AG04450 (cell line): ENCODE results near the gene POMP. TPM values are rescaled to one million over a fixed set of nuclear protein-coding genes. Genes with fewer than 3 reads are reported as not detected.

Source experiments
- CTCF ChIA-PET: fragments of 300-600, 350-600 bp; formaldehyde crosslinking; extraction: SDS; loops from one replicate; lab custom pipeline; 2022; ENCODE audit warnings: antibody characterized with exemption, inconsistent platforms; lab: Charles Lee
- POLR2A ChIA-PET: fragments of 350-600 bp; formaldehyde crosslinking; extraction: SDS; loops from one replicate; lab custom pipeline; 2021; ENCODE audit warnings: antibody characterized with exemption, inconsistent platforms; lab: Yijun Ruan, JAX
- DNase-seq: peaks from one replicate; pipeline ENCODE4 v3.0.0-alpha.2; 2011; ENCODE audit warnings: low read depth, low spot score
- H3K27ac ChIP-seq: one replicate; pipeline ENCODE4 v1.5.1; 2012; ENCODE audit warnings: low read depth, low read length, control low read depth
- H3K27me3 ChIP-seq: one replicate; pipeline ENCODE4 v1.6.0; 2012; ENCODE audit warnings: low read length; ENCODE audit not compliant: control insufficient read depth, insufficient read depth
- H3K4me3 ChIP-seq: 2 replicates; pipeline ENCODE4 v1.5.1; 2011; ENCODE audit warnings: mild to moderate bottlenecking, low read depth, low read length, control low read depth
- H3K9me3 ChIP-seq: 2 replicates; pipeline ENCODE4 v1.5.1; 2012; ENCODE audit warnings: low read length; ENCODE audit not compliant: control insufficient read depth, insufficient read depth
- polyA plus RNA-seq: library from polyadenylated mRNA; depleted of rRNA; stranded (reverse); fragments of >200 nt; gene quantifications from 2 replicates; pipeline ENCODE4 v1.2.3, GENCODE V29; 2011
- TF ChIP-seq, protein P1 (sequence below): IDR thresholded peaks from 2 replicates; pipeline ENCODE4 v1.5.1; 2011; ENCODE audit warnings: low read depth, low read length, control low read depth, inconsistent platforms

The POMP gene
- polyA plus RNA-seq, 1 experiment = 117 TPM

DNA sequence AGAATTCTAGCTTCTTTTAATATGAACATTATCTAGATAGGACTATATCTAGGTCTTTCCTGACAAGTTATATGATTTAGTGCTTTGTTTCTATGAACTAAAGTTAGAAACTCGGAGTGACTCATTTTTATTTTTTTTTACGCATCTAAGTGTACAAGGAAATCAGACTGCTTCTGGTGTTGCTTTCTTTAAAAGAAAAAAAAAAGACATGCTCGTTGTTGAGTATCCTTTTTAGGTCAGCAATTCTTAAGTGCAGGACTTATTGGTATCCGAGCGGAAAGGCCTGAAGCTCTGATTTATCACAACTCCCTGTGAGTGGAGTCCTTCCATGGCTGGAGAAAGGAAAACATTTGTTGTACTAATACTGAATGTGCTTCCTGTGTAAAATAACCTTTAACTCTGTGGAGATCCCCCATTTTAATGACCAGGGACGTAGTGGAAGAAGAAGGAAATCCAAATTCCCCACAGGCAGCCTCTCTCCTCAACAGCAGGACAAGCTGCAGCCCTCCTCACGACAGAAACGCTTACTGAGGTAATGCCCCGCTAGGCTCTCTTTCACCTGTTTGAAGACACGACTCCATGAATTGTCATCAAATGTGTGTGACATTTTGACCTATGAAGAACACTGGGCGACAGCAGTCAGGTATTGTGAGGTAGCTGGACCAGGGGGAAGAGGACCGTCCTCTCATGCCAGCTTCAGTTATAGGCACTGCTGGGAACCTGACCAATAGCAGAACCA lies 17.9 kb upstream of the POMP start:
- no peak for DNase-seq
- TF ChIP-seq, protein P1, sequence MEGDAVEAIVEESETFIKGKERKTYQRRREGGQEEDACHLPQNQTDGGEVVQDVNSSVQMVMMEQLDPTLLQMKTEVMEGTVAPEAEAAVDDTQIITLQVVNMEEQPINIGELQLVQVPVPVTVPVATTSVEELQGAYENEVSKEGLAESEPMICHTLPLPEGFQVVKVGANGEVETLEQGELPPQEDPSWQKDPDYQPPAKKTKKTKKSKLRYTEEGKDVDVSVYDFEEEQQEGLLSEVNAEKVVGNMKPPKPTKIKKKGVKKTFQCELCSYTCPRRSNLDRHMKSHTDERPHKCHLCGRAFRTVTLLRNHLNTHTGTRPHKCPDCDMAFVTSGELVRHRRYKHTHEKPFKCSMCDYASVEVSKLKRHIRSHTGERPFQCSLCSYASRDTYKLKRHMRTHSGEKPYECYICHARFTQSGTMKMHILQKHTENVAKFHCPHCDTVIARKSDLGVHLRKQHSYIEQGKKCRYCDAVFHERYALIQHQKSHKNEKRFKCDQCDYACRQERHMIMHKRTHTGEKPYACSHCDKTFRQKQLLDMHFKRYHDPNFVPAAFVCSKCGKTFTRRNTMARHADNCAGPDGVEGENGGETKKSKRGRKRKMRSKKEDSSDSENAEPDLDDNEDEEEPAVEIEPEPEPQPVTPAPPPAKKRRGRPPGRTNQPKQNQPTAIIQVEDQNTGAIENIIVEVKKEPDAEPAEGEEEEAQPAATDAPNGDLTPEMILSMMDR = no peak
- ChIA-PET CTCF (interaction anchor here (0.7 to 1.9 kb wide), 2 partner anchors 316 to 326 kb away, joined by 4 to 5 read pairs; no protein-coding TSS in a partner anchor), POLR2A (no interaction called here)
- no peak overlapping the region for H3K4me3 ChIP-seq
- no peaks in the 10 kb centered on the region for H3K27me3 ChIP-seq
- H3K27ac ChIP-seq = no peak overlapping the region
- no peaks in the 10 kb centered on the region for H3K9me3 ChIP-seq

DNA sequence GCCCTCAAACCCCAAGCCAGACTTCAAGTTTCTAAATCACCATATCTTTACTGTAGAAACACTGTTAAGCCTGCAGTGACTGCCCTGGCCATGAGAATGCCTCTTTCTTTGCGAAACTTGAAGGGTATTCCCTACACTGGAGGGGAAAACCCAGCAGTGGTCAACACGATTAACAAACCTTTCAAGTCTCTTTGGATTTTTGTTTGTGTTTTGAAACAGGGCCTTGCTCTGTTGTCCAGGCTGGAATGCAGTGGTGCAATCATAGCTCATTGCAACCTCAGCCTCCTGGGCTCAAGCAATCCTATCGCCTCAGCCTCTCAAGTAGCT lies 17.4 kb upstream of the POMP start:
- Histone ChIP-seq H3K27me3 (no peaks in the 10 kb centered on the region), H3K4me3 (no peak overlapping the region), H3K27ac (no peak overlapping the region), H3K9me3 (no peaks in the 10 kb centered on the region)
- CTCF ChIA-PET = interaction anchor here (1.9 kb wide), 1 partner anchor 317 kb away, joined by 5 read pairs; no protein-coding TSS in a partner anchor
- TF ChIP-seq, protein P1 = no peak
- POLR2A ChIA-PET = no interaction called here
- no peak for DNase-seq

DNA sequence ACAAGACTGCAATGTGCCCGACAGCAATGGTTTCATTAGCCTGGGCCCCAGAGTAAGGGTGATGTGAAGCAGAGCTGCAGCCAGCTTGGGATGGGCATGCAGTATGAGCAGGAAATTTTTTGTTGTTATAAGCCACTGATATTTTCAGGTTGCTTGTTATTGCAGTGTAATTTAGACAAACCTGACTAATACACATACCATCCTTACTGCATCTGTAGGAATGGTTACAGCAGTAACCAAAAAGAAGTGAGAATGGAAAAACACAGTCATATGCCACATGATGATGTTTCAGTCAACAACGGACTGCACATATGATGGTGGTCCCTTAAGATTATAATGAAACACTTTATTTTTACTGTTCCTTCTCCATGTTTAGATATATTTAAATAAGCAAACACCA lies 8.6 kb upstream of the POMP start:
- no peak overlapping the region for H3K27ac ChIP-seq
- POLR2A ChIA-PET = no interaction called here
- DNase-seq = no peak

GRCh38 chr13:28651810-28652401 lies 7.0 kb upstream of the POMP start:
- Histone ChIP-seq H3K9me3 (no peaks in the 10 kb centered on the region), H3K27me3 (no peaks in the 10 kb centered on the region), H3K27ac (no peak overlapping the region), H3K4me3 (no peak overlapping the region)
- TF ChIP-seq, protein P1 = no peak
- POLR2A ChIA-PET = no interaction called here
- CTCF ChIA-PET = interaction anchor here (0.6 kb wide), 1 partner anchor 303 kb away, joined by 3 read pairs; no protein-coding TSS in a partner anchor
- no peak for DNase-seq

More for the DNA sequence above, 8.6 kb upstream of the POMP start:
- Histone ChIP-seq H3K27me3 (no peaks in the 10 kb centered on the region), H3K4me3 (no peak overlapping the region), H3K9me3 (no peaks in the 10 kb centered on the region)
- CTCF ChIA-PET = no interaction called here
- TF ChIP-seq, protein P1 = 0 out of 2 replicates have a peak, but pooled peaks have one; percentile 1

- Histone ChIP-seq H3K9me3 (no peaks in the 10 kb centered on the region), H3K4me3 (no peak overlapping the region), H3K27ac (no peak overlapping the region), H3K27me3 (no peaks in the 10 kb centered on the region)
- DNase-seq = no peak
- TF ChIP-seq, protein P1 = no peak
- CTCF ChIA-PET = no interaction called here
- POLR2A ChIA-PET = no interaction called here
These were observed 5.8 kb upstream of the POMP start for GRCh38 chr13:28653111-28653510.
